Fibroblast of lung (primary cell): ENCODE results near the gene CAPZA2.
"Not testable (repeated sequence)": the region's sequence is repeated elsewhere in the genome, so short reads cannot be mapped to it uniquely, and the experiment has no call there.

ENCODE experiments used
- CTCF ChIP-seq, 2 donors: IDR thresholded peaks in 1 of 2; conservative IDR thresholded peaks in 1 of 2; 1 replicate in 1 of 2; 2 replicates in 1 of 2; pipeline ENCODE4 v1.5.1; 2011 to 2012; ENCODE audit warnings: low read length in 2 of 2, control low read depth in 1 of 2, inconsistent platforms in 1 of 2, low read depth in 1 of 2, mild to moderate bottlenecking in 1 of 2
- EZH2 ChIP-seq: IDR thresholded peaks from 2 replicates; pipeline ENCODE4 v1.5.1; 2012; ENCODE audit warnings: low read length, control low read depth, mild to moderate bottlenecking; ENCODE audit errors: missing control alignments

- not testable (repeated sequence) for TF ChIP-seq CTCF (conservative IDR thresholded peaks at IDR 0.05 in 1 of 2, IDR thresholded peaks at IDR 0.05 in 1 of 2; ENCODE audit: low read depth in 1 of 2, low read length in 2 of 2); EZH2
These were observed 40.7 kb upstream of the CAPZA2 start for GRCh38 chr7:116821647-116822046.
